Inflammatory macrophage (primary cell): Measurements from ENCODE around the gene HIGD1A.

ENCODE experiments used
- DNase-seq, 2 donors: peaks; one replicate each; pipeline ENCODE4 v3.0.0-alpha.2; 2020 to 2022
- total RNA-seq, 18 experiments: gene quantifications; one replicate each; lab custom pipeline; 2026; ENCODE audit warnings: mixed read lengths in 6 of 18, inconsistent platforms in 2 of 18; lab: John Stamatoyannopoulos, UW

Gene HIGD1A
- total RNA-seq: 30.2 to 107 (median 55.5) reads per million in 18 experiments

DNA sequence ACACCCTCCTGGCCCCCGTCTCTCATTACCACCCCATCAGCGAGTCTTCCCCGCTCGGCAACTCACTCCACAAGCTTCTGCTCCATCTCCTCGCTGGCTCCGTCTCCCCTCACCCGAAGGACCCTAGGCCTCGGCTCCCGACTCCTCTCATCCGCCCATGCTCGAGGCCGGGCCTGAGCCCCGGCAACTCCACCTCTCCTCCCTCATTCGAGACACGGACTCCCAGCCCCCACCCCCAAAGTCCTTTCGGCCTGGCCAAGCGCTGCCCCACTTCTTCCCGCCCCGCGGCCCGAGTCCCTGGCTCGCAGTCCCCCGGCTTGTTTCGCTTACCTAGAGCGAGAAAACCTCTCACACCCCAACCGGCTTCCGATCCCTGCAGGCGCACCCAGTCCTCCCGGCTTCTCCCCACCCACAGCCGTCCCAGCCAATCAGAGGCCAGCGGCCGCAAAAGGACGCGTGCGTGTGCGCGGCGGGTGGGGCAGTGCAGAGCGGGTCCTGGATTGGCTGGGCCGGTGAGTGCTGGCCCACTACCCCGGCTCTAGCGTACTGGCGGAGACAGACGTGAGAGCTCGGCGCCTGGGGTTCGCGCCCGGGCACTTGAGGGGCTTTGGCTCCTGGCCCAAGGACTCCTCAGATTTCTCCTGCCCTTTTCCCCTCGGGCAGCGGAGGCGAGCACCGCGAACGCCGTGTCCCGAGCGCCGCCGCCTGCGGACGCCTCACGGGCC, at the start of gene HIGD1A:
HIGD1A (minus strand) TSS at position 385 of the 725 bp plus-strand sequence. CDS start 10,237 bp downstream, outside the sequence.
- peak; percentile 95 to 96 for DNase-seq

DNA sequence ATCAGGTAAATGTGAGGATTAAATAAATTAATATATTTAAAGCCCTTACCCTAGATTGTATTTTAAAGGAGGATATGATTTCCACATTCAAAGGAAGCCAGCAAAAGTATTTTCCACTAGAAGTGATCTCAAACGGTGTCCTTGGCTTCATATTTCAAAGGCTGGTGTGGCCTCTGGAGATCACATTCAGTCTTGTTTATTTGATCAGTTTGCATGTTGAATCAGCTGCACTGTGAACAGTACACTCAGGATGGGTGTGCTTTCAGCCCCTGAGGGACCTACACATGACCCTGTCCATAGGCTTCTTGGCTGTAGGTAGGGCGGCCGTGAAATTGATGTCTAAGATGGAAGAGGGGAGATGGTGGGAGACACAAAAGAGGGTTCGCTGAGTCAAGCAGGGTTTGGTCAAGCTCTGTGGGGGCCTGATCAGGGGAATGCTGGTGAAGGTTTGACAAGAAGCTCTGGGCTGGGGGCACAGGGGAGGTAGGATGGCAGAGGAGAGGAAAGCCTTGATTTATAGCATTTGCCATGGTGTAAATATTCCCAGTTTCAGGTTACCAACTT, 49.5 kb upstream of the HIGD1A start:
- DNase-seq: no peak

DNA sequence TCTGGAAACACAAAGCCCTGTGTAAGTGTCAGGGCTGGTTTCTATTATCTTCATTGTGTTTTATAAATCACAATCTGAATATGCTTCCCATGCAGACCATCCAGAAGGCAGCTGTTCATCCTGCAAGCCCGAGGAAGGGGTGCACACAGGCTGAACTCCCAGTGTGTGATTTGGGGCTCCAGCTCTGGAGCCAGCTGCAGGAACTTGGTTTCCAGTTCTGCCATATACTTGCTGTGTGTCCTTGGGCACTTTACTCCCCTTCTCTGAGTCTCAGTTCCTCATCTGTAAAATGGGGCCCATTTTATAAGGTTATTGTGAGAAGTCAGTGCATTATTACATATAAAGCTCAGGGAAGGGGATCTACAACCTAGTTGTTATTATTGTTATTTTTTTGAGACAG, 48.8 kb upstream of the HIGD1A start:
- DNase-seq: no peak

DNA sequence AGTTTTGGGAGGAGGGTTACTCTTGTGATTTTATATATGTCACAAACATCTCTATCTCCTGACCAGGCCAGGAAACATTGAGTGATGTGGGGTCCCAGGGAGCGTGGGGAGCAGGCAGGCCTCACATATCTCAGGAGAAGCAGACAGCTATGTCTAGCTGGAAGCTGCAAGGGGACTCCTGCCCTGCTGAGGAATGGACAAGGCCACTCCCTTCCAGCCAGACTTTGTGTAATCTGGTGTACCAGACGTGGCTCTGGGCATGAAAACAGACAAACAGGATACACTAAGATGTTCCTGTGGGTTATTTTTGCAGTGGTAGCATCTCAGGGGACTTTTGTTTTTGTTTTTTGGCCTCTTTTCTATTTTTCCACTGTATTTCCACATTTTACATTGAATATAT, 48.2 kb upstream of the HIGD1A start:
- DNase-seq: no peak

DNA sequence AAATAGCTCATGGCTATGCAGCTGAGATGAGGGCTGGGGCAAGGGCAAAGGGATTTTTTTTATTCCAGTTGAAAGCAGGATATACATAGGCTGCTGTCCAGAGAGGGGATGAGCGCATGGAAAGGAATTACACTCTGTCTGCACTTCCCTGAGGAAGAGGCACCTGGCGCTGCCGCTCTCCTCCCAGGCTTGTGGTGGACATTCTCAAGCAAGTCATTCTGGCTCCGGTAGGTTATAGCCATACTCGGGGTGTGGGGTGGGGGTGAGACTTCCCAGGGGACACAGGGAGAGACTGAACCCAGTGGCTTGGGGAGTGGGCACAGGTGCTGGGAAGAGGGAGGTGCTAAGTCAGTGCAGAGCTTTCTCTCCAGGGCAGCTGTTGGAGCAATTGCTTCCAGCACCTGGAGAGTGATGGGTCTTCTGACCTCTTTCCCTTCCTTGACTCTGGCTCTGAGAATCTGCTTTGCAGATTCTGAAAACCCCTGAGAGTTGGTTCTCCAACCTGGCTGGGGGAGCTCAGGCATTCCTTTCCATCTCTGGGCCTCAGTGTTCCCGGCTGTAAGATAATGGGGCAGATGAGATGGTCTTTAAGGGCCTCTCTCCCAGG, 47.0 kb upstream of the HIGD1A start:
- no peak for DNase-seq

DNA sequence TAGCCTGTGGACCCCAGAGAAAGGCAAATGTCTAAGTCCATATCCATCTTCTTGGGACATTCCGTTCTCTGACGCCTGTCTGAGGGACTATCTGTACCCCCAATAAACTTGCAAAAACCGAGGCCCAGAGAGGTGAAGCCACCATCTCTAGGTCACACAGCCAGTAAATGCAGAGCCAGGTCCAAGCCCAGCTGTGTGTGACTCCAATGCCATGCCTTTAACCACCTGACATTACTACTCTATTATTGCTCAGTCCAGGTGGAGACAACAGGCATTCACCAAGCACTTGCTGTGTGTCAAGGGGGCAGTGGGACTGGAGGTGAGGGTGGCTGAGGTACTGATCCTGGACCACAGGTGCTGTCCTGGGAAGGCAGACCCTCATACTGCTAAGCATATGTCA, 46.0 kb upstream of the HIGD1A start:
- DNase-seq: no peak

DNA sequence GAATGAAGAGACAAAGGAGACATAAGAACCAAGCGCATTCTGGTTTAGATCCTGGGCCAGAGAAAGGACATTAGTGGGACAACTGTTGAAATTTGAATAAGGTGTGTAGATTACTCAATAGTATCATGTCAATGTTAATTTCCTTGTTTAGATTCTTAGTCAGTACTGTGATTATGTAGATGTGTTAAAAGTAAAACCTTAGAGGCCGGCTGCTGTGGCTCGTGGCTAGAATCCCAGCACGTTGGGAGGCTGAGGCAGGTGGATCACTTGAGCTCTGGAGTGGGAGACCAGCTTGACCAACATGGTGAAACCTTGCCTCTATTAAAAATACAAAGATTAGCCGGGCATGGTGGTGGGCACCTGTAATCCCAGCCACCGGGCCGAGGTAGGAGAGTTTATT, 44.7 kb upstream of the HIGD1A start:
- DNase-seq: no peak

DNA sequence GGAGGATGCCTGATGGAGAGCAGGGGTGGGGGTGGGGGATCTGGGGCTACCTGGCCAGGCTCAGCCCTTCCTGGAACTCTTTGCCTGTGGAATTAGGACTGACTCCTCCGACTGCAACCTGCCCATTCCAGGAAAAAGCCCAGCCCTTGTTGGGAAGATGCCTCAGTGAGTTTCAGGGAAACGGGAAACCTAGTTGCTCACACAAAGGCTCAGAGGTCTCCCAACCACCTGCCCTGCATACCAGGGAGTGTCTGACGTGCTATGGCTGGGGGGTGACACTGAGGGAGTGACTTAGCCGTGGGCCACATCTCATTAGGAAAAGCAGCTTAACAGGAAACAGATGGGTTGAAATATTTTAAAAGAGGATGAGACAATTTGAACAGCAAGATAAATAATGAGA, 43.4 kb upstream of the HIGD1A start:
- DNase-seq: no peak

DNA sequence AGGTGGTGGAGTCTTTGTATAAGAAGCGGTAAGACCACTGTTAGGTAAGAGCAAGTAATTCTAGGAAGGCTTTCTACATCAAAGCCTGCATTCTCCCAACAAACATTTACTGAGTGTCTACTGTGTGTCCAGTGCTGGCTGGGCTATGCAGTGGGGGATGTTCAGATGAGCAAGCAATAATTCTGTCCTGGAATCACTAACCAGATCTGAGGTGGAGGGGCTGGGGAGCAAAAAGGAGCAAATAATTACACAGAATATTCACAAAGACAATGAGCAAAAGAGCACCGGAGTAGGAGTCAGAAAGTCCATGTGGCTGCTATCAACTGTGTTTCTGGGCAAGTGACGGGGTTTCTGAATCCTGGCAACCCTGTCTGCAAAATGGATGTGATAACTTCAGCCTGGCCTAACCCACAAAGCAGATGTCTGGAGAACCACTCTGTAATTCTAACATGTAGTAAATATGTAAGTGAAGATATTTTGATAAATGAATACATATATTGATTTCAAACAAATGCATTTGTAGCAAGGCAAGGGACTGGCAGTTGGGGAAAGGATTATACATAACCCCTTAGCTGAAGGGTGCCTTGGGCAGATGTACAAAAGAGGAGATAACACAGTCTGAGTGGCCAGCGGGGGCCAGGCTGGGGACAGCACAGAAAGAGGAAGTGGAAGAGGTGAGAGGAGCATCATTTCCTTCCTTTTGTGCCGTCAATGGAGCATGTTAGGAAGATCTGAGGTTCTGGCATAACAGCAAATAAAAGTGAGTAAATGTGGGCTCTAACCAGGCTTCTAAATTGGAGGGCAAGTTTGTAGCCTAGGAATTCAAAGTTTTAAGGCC, 42.6 kb upstream of the HIGD1A start:
- peak; percentile 49 to 68 for DNase-seq

DNA sequence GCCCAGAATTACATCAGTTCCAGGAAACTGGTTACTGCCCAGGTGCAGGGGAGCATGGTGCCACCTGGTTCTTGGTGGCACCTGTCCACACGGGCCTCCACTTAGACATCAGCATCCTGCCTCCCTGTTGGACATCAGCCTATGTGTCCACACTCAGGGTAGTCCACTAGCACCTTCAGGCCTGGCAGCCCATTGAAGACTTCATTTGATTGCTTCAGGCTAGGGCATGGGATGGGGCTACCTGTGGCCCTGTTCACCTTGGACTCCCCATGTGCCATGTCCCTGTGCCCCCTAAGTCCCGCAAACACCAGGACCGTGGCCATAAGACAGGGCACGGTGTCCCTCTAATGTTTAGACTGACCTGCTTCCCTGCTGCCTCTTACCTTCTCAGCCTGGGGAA, 40.5 kb upstream of the HIGD1A start:
- DNase-seq: no peak

DNA sequence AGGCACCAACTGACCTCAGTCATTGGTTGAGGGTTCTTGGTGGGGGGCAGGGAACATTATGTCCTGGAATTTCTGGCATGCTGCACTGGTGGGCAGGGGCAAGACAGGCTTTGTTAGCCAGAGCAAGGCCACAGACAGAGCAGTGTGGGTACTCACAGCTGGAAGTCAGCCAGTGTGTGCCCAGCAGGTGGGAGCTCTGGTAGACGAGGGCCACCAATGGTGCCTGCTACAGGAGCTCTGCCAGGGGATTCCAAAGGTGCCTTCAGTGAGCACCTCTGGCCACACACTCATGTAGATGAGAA, 40.1 kb upstream of the HIGD1A start:
- no peak for DNase-seq

DNA sequence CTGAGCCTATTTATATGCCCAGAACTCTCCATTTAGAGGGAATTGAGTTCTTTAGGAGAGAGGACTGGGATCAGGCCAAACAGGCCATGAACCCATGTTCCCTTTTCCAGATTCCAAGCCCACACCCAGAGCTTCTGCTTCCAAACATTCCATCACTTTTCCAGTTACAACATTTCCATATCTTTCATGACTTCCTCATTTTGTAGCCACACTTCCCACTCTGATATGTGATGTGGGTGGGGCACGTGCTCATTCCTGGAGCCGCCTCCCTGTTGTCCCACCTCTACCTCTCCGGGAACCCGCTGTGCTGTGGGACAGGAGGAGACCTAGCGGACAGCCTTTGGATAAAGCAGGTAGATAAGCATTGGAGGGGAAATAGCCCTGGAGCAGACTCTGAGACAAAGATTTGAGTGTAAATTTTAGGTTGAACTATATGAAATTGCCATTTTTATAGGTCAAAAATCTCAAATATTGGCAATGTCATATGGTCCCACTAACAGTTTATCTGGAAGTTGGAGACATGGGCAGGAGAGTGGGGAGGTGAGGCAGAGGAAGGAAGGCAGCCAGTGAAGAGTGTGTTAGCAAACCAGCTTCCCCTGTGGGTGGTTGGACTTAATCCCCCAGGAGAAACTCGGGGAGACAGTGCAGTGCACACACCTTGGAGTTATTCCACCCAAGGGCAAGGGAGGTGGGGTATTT, 39.6 kb upstream of the HIGD1A start:
- peak in 1 of 2 donors; percentile 11 for DNase-seq

DNA sequence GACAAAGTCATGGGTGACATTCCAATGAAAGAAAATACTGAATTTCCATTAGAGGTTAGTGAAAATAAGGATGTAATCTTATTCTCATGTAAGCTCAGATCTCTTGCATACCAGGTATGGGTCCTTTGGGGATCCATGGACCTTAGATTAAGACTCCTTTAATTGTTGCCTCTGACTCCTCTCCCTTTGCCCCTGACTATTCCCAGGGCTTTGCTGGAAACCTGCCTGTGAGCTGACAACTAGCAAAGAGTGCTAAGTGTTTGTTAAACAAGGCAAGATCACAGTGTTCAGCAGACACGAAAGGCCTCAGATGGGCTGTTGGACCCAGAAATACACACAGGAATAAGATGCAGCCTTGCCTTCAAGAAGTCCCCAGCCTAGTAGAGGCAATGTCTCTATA, 37.0 kb upstream of the HIGD1A start:
- no peak for DNase-seq

DNA sequence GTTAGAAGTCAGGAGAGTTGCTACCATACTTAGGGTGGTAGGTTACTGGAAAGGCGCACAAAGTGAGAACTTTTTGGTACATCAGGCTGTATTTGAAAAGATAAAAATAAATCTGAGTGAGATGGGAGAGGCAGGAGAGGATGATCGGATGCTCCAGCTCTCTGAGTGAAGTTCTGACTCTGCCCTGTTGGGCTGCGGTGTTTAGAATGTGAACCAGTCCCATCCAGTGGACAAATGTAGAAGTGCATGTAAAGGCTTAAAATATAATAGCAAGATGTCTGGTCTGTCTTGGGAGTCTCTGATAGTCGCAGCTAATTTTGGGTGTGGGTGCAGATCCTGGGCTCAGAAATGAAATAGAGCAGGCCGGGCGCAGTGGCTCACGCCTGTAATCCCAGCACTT, 35.3 kb upstream of the HIGD1A start:
- peak; percentile 62 to 74 for DNase-seq

DNA sequence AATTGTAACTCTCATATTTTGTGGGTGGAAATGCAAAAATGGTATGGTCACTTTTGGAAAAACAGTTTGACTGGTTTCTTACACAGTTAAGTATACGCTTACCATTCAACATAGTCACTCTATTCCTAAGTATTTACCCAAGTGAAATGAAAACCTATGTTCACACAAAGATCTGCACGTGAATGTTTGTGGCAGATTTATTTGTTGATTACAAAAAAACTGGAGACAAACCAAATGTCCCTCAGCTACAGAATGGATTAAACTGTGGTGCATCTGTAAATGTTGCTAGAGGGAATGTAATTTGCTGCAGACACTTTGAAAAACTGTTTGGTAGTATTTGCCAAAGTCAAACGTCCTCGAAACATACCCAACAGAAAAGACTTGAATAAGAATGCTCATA, 34.3 kb upstream of the HIGD1A start:
- DNase-seq: no peak

DNA sequence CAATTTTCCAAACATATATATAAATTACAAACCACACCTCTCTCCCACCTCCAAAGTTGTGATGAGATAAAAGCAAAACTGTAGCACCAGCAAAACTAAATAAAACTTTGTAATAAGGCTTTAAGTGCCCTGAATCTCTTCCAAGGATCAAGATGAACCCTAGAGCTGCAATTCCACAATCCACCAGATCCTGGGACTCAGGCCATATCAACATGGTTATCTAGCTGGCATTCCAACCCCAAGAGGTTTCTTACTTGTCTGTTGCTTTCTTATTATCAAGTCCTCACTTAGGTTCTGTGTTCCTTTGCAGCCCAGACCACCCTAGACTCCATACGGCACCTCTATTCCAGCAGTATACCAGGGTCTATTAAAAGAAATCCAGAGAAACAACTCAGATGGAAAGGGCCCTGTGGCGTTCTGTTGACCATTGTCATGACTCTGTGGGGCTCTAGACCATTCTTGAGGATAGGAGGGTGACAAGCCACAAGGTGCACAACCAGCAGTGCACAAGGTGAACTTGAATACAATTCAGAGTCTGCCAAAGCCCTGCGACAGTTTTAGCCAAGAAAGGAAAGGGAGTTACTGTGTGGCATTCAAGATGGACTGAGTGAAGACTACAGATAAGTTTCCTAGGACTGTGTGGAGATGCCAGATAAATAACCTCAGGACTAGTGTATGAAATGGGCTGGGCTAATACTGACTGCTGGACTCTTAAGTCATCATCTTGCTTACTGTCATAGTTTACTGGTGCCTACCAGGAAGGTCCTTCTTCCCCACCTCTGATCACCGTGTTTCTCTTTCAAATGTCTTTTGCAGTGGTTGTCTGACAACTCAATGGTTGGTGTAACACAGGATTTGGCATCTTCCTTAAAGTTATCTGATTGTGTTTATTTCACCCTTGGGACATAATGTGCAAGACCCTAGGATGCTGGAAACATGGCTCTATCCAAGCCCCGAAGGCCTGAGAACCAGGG, 32.1 kb upstream of the HIGD1A start:
- DNase-seq: no peak

DNA sequence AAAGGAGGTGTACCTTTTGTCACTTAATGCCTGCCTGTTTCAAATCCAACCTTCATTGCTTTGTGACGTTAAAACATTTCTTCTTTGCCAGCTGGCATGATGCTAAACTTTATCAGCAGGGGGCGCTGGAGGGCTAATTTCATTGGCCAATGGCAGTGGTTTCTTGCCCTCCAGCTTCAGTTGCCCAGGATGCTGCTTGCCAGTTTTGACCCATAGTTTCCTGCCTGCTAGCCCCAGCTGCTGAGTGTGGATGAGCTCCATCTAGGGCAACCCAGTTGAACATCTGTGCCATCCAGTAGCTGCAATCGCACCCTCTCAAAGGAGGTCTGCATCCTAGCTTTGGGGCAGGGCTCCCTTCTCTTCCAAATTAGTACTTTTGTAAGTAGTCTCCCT, 27.0 kb upstream of the HIGD1A start:
- peak; percentile 82 to 86 for DNase-seq

DNA sequence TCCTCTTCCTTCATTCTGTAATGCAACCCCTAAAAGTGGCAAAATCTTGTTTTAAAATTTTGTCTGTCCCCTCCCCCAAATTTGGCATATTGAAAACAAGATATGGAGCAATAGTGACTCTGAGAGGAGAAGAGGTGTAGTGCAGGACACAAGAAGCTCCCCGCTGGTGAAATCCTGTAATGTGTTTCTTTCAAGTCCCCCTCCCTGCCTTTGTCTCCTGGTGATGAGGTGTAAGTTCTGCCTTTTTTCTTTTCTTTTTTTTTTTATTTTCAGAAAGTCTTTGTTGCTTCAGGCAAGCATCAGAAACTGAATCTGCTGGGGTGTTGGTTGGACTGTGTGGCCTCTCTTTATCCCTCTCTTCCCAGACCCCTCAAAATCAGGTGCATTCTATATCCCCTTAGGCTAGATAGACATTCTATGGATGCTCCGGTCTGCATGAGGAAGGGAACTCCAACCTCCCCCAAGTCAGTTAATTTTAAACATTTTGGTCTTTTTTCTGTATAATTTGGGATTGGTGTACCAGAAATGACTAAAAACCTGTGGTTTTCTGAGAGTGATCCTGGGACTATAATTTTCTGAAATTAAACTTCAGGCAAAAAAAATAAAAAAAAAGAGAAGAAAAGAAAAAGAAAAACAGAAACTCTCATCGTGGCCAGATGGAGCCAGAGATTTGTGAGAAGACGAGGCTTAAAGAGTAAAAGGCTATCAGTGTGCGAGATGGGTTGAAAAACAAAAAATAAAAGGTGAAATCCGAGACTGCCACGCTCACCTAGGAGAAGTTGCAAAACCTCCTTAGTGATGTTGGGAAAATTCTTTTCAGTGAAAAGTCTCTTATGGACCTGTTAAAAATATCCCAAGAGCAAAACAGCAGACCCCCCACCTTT, 26.4 kb upstream of the HIGD1A start:
- DNase-seq: peak in 1 of 2 donors; percentile 16

DNA sequence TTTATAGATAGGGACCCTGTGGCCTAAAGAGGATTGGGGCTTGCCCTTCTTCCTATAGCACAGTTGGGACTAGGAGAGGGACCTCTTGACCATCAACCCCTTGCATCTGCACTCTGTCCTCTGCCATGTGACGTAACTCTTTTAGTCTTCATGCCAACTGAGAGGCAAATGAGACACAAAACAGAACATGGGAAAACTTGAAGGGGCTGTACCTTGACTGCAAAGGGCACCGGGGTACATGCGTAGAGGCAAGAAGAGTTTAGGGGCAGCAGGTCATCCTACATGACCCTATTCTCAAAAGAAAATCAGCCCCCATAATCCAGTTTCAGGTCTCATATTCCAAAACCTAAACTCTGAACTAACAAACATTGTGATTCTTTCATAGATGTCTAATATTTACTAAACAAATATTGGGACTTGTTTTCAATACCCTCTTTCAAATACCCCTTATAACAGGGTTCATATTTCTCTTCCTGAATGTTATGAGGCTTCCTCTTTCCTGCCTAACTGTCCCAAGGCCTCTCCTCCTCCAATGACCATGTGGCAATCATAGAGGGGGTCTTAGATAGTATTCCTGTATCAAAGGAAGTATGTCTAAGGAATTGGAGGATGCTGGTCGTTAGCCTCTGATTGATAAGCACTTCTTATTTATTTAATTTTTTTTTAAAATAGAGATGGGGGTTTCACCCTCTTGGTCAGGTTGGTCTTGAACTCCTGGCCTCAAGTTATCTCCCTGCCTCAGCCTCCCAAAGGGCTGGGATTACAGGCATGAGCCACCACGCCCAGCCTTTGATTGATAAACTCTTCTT, 25.5 kb upstream of the HIGD1A start:
- DNase-seq: no peak
